GM12891 (cell line): ENCODE measurements around the gene PNLIP.

Experiments used
- POLR2A ChIP-seq: IDR thresholded peaks from 2 replicates; pipeline ENCODE4 v1.6.1; 2011; ENCODE audit warnings: low read depth, low read length, control low read depth
- POLR2AphosphoS5 ChIP-seq: IDR thresholded peaks from 2 replicates; pipeline ENCODE4 v1.6.1; 2011; ENCODE audit warnings: low read depth, low read length, control low read depth

DNA sequence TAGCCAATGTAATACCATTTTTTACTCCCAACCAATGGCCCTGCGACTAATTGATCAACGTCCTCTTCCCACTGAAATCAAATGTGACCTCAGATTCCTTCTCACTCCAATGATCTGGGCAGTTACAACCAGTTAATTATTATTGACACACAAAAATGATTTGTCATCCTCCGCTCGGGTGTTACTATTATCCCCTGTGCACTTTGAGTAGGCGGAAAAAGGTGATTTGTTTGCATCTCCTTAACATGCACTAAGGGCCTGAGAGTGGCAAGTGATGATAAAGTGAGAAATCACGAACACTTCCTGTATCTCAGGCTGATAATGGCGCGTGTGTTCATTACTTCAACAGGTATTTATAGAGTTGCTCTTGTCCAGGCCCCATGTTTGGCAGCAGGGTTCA, 40.9 kb upstream of the PNLIP start:
- TF ChIP-seq POLR2A (no peak), POLR2AphosphoS5 (no peak)
